IMR-90 (cell line): ENCODE measurements around the gene ZNF654.

Source experiments
- CEBPB ChIP-seq: IDR thresholded peaks from 2 replicates; pipeline ENCODE4 v1.6.1; 2012; ENCODE audit warnings: low read depth, low read length, improper control_type of control experiment
- CHD1 ChIP-seq: IDR thresholded peaks from 2 replicates; pipeline ENCODE4 v1.6.1; 2012; ENCODE audit warnings: low read depth, low read length, improper control_type of control experiment
- MAZ ChIP-seq: IDR thresholded peaks from 2 replicates; pipeline ENCODE4 v1.6.1; 2012; ENCODE audit warnings: low read depth, mild to moderate bottlenecking, low read length, improper control_type of control experiment, moderate library complexity, borderline replicate concordance
- MXI1 ChIP-seq: IDR thresholded peaks from 2 replicates; pipeline ENCODE4 v1.6.1; 2012; ENCODE audit warnings: low read depth, mild to moderate bottlenecking, low read length, moderate library complexity, borderline replicate concordance
- POLR2A ChIP-seq: IDR thresholded peaks from 2 replicates; pipeline ENCODE4 v1.6.1; 2012; ENCODE audit warnings: mild to moderate bottlenecking, low read depth, low read length
- RAD21 ChIP-seq: IDR thresholded peaks from 2 replicates; pipeline ENCODE4 v1.6.1; 2012; ENCODE audit warnings: low read length, improper control_type of control experiment
- RCOR1 ChIP-seq: IDR thresholded peaks from 2 replicates; pipeline ENCODE4 v1.6.1; 2012; ENCODE audit warnings: mild to moderate bottlenecking, low read length, improper control_type of control experiment; ENCODE audit not compliant: insufficient replicate concordance
- SMC3 ChIP-seq: fragments of 150-350 bp; IDR thresholded peaks from 2 replicates; pipeline ENCODE4 v1.6.1; 2016; ENCODE audit warnings: low read depth, mild to moderate bottlenecking, antibody characterized with exemption, low read length, moderate library complexity
- TF ChIP-seq, protein P1 (sequence below): conservative IDR thresholded peaks from 2 replicates; pipeline ENCODE4 v1.5.1; 2012; ENCODE audit warnings: mild to moderate bottlenecking, low read depth, low read length, improper control_type of control experiment
- TF ChIP-seq, protein P2 (sequence below): fragments of 150-350 bp; IDR thresholded peaks from 2 replicates; pipeline ENCODE4 v1.6.1; 2016; ENCODE audit warnings: low read depth, mild to moderate bottlenecking, low read length, moderate library complexity, borderline replicate concordance

DNA sequence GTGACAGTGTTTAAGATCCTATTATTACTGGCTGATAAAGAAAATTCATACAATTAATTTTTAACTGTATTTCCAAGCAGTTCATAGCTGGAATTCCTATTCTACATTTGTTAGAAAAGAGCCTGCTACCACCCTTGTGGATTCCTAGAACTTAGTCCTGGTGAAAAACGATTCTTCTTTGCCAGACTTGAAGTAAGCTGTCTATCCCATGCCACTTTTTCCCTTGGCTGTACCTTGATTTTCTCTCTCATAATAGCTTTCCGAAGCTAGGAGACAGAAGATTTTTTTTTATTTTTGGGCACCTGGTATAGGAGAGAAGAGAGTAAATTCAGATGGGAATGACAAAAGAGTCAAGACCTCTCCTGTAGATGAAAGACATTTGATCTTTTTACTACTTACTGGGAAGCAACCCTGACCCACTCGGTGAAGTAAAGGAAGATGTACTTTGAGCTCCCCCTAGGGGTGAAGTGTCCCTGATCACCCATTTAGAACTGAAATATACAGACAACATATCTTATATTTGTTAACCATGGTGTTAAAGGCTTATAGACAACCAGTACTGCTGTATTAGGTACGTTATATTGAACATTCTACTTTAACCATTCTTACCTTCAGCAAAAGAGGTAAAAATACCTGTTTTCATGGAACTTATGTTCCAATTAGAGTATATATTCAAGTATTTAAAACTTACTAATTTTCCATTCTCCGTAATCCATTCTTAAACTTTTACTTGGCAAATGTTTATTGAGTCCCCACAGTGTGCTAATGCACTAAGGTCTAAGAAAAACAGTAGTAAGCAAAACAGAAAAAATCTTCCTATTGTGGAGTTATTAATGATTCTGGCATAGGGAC, 54.5 kb downstream of the ZNF654 start:
- TF ChIP-seq, protein P1, sequence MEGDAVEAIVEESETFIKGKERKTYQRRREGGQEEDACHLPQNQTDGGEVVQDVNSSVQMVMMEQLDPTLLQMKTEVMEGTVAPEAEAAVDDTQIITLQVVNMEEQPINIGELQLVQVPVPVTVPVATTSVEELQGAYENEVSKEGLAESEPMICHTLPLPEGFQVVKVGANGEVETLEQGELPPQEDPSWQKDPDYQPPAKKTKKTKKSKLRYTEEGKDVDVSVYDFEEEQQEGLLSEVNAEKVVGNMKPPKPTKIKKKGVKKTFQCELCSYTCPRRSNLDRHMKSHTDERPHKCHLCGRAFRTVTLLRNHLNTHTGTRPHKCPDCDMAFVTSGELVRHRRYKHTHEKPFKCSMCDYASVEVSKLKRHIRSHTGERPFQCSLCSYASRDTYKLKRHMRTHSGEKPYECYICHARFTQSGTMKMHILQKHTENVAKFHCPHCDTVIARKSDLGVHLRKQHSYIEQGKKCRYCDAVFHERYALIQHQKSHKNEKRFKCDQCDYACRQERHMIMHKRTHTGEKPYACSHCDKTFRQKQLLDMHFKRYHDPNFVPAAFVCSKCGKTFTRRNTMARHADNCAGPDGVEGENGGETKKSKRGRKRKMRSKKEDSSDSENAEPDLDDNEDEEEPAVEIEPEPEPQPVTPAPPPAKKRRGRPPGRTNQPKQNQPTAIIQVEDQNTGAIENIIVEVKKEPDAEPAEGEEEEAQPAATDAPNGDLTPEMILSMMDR: peak; percentile 74
- TF ChIP-seq POLR2A (no peak), CEBPB (no peak), RCOR1 (no peak), MXI1 (no peak), SMC3 (no peak), CHD1 (no peak), MAZ (no peak), RAD21 (peak; percentile 69)
- TF ChIP-seq, protein P2, sequence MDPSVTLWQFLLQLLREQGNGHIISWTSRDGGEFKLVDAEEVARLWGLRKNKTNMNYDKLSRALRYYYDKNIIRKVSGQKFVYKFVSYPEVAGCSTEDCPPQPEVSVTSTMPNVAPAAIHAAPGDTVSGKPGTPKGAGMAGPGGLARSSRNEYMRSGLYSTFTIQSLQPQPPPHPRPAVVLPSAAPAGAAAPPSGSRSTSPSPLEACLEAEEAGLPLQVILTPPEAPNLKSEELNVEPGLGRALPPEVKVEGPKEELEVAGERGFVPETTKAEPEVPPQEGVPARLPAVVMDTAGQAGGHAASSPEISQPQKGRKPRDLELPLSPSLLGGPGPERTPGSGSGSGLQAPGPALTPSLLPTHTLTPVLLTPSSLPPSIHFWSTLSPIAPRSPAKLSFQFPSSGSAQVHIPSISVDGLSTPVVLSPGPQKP: no peak
